SK-N-SH (cell line): ENCODE measurements around the gene POLA1. TPM values are rescaled to one million over a fixed set of nuclear protein-coding genes. Genes with fewer than 3 reads are reported as not detected.

Source experiments
- CTCF ChIA-PET: fragments of 300-600, 350-600 bp; formaldehyde crosslinking; extraction: SDS; loops from one replicate; lab custom pipeline; 2021; lab: Yijun Ruan, JAX
- POLR2A ChIA-PET: fragments of 350-600 bp; sonication (Branson Sonifier 250); formaldehyde crosslinking; extraction: SDS; loops from one replicate; lab custom pipeline; 2020; ENCODE audit warnings: antibody characterized with exemption, inconsistent platforms; lab: Yijun Ruan, JAX
- DNase-seq: peaks from one replicate; pipeline ENCODE4 v3.0.0; 2012
- H2AFZ ChIP-seq: fragments of 200-600 bp; sonication (generic); 2 replicates; pipeline ENCODE4 v1.8.1; 2016; ENCODE audit warnings: antibody characterized with exemption, mild to moderate bottlenecking, low read depth
- H3F3A ChIP-seq: fragments of 200-600 bp; sonication (generic); replicated peaks from 2 replicates; pipeline ENCODE3; 2016; ENCODE audit warnings: antibody characterized with exemption, mild to moderate bottlenecking; ENCODE audit not compliant: insufficient read depth
- H3K27ac ChIP-seq, 2 experiments: fragments of 200-500 bp in 1 of 2; fragments of 200-600 bp in 1 of 2; sonication (Bioruptor generic) in 1 of 2; sonication (generic), shearing (Covaris generic) in 1 of 2; 2 replicates each; pipeline versions ENCODE4 v1.5.1 to v1.6.1; 2014 to 2016; ENCODE audit warnings: low read depth in 2 of 2, inconsistent platforms in 1 of 2, low read length in 1 of 2, mild to moderate bottlenecking in 1 of 2, mixed read lengths in 1 of 2
- H3K27me3 ChIP-seq: fragments of 200-600 bp; sonication (generic), shearing (Covaris generic); 2 replicates; pipeline ENCODE4 v1.6.1; 2016; ENCODE audit warnings: mixed run types; ENCODE audit not compliant: insufficient read depth
- H3K36me3 ChIP-seq, 2 experiments: fragments of 200-500 bp in 1 of 2; fragments of 200-600 bp in 1 of 2; sonication (Bioruptor generic) in 1 of 2; sonication (generic) in 1 of 2; replicated peaks in 1 of 2; 2 replicates each; pipeline versions ENCODE3 to v1.5.1; 2014 to 2016; ENCODE audit warnings: low read length in 1 of 2, mild to moderate bottlenecking in 1 of 2; ENCODE audit not compliant: insufficient read depth in 2 of 2, control insufficient read depth in 1 of 2
- H3K4me1 ChIP-seq, 2 experiments: fragments of 200-500 bp in 1 of 2; fragments of 200-600 bp in 1 of 2; sonication (Bioruptor generic) in 1 of 2; sonication (generic), shearing (Covaris generic) in 1 of 2; 2 replicates each; pipeline versions ENCODE4 v1.5.1 to v1.6.1; 2014 to 2016; ENCODE audit warnings: low read depth in 1 of 2, low read length in 1 of 2, mixed run types in 1 of 2; ENCODE audit not compliant: insufficient read depth in 2 of 2, control insufficient read depth in 1 of 2
- H3K4me2 ChIP-seq: fragments of 200-600 bp; sonication (generic), shearing (Covaris generic); 2 replicates; pipeline ENCODE4 v1.6.1; 2017; ENCODE audit warnings: mixed run types
- H3K4me3 ChIP-seq, 2 experiments: fragments of 200-500 bp in 1 of 2; fragments of 200-600 bp in 1 of 2; sonication (Bioruptor generic) in 1 of 2; sonication (generic), shearing (Covaris generic) in 1 of 2; 2 replicates each; pipeline versions ENCODE4 v1.5.1 to v1.8.1; 2014 to 2016; ENCODE audit warnings: low read depth in 2 of 2, inconsistent platforms in 1 of 2, low read length in 1 of 2, mild to moderate bottlenecking in 1 of 2, mixed read lengths in 1 of 2, moderate library complexity in 1 of 2
- H3K79me2 ChIP-seq: fragments of 200-600 bp; sonication (generic); 2 replicates; pipeline ENCODE4 v1.8.1; 2017; ENCODE audit warnings: mild to moderate bottlenecking; ENCODE audit not compliant: insufficient read depth
- H3K9ac ChIP-seq: fragments of 200-600 bp; sonication (generic); 2 replicates; pipeline ENCODE4 v1.6.1; 2017; ENCODE audit warnings: mixed run types
- H3K9me2 ChIP-seq: fragments of 200-600 bp; sonication (generic); 2 replicates; pipeline ENCODE4 v1.6.1; 2017; ENCODE audit warnings: mixed run types
- H3K9me3 ChIP-seq: fragments of 200-600 bp; sonication (generic); 2 replicates; pipeline ENCODE4 v1.6.1; 2017; ENCODE audit warnings: mixed run types, mild to moderate bottlenecking, moderate library complexity
- H4K20me1 ChIP-seq: fragments of 200-600 bp; sonication (generic); 2 replicates; pipeline ENCODE4 v1.6.1; 2017; ENCODE audit warnings: mild to moderate bottlenecking, mixed run types; ENCODE audit not compliant: insufficient read depth
- CHD2 ChIP-seq: fragments of 150-350 bp; IDR thresholded peaks from 2 replicates; pipeline ENCODE4 v1.6.1; 2018; ENCODE audit warnings: low read length; ENCODE audit not compliant: partially characterized antibody
- EP300 ChIP-seq, 2 experiments: IDR thresholded peaks; 2 replicates each; pipeline versions ENCODE4 v1.4.0 to v1.6.1; 2012; ENCODE audit warnings: borderline replicate concordance in 1 of 2, low read depth in 1 of 2, low read length in 1 of 2
- JUND ChIP-seq: IDR thresholded peaks from 2 replicates; pipeline ENCODE4 v1.4.0; 2012
- MXI1 ChIP-seq: IDR thresholded peaks from 2 replicates; pipeline ENCODE4 v1.6.1; 2012; ENCODE audit warnings: mild to moderate bottlenecking, low read depth, low read length, improper control_type of control experiment
- RAD21 ChIP-seq: IDR thresholded peaks from 2 replicates; pipeline ENCODE4 v1.6.1; 2012; ENCODE audit warnings: mild to moderate bottlenecking, low read length
- RXRA ChIP-seq: IDR thresholded peaks from 2 replicates; pipeline ENCODE4 v1.4.0; 2012; ENCODE audit warnings: low read depth, mild to moderate bottlenecking, borderline replicate concordance
- SMC3 ChIP-seq: IDR thresholded peaks from 2 replicates; pipeline ENCODE4 v1.6.1; 2012; ENCODE audit warnings: low read depth, low read length, improper control_type of control experiment
- WGBS: methylation state at CpG from one replicate; pipeline ENCODE4 v1.1.6; 2017; ENCODE audit warnings: low lambda C conversion rate; 5-methylcytosine and 5-hydroxymethylcytosine counted together
- polyA plus RNA-seq, 3 experiments: library from polyadenylated mRNA; depleted of rRNA; stranded (reverse); fragments of >200 nt; gene quantifications; 2 replicates each; pipeline ENCODE4 v1.2.3, GENCODE V29; 2012
- TF ChIP-seq, protein P1 (sequence below): IDR thresholded peaks from 2 replicates; pipeline ENCODE4 v1.4.0; 2012; ENCODE audit warnings: low read depth
- TF ChIP-seq, protein P2 (sequence below): IDR thresholded peaks from 2 replicates; pipeline ENCODE4; 2012
- TF ChIP-seq, protein P3 (sequence below): fragments of 200-600 bp; sonication (generic); IDR thresholded peaks from 2 replicates; pipeline ENCODE4 v1.6.1; 2017; ENCODE audit warnings: antibody characterized with exemption, mild to moderate bottlenecking, moderate library complexity
- TF ChIP-seq, protein P4 (sequence below): IDR thresholded peaks from 2 replicates; pipeline ENCODE4 v1.4.0; 2012; ENCODE audit warnings: low read depth, borderline replicate concordance

POLA1 gene
- polyA plus RNA-seq, 1 of the 3 experiments (the other 2 are of a cell fraction): 2.8 TPM

DNA sequence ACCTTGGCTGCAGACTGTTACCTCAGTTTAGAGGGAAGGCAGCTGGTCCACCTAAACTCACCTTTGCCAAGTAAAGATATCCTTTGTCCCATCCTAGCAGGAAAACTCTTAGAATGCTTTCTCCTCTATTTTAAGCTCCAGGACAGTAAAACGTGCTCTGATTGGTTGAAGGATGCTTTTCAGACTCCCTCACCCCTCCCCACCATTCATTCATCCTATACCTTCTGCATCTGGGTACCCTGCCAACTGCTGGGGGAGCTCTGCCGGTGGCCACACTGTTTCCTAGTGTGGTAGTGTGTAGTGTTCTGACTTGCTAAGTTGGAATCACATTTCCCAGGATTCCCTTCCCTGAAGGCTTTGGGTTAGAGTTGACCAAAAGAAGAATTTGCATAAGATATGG, 20.3 kb upstream of the POLA1 start (continued):
- TF ChIP-seq, protein P1, sequence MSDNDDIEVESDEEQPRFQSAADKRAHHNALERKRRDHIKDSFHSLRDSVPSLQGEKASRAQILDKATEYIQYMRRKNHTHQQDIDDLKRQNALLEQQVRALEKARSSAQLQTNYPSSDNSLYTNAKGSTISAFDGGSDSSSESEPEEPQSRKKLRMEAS: no peak

DNA sequence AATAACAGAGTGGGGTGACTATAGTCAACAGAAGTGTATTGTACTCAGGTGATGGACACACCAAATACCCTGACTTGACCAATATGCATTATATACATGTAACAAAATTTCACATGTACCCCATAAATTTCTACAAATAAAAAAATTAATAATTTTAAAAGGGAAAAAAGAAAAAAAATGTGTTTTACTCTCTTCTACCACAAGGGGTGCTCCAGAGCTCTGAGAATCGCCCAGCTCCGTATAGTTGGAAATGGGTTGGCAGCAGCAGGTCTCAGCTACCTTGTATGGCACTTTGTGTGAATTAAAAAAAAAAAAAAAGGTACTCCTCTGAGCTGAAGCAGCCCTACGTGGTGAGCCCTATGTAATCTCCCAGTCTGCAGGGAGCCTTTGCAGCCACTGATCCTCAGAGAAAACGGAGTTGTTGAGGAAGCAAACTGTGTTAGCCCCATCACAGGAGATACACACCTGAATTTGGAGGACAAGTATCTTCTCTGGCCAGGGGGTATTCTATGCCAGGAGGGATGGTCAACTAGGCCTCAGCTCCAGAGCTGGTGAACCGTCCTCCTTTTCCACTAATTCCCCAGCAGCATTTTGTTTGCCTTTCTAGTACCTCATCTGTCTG, 17.2 kb upstream of the POLA1 start:
- no peak overlapping the region for H3K9ac ChIP-seq
- no peak overlapping the region for H3K4me2 ChIP-seq
- H3K27me3 ChIP-seq: no peaks in the 10 kb centered on the region; the same call in 1 of the 2 replicates
- no peaks in the 10 kb centered on the region for H3F3A ChIP-seq
- WGBS: 19% methylated on average over 5 of the region's 5 CpGs
- no peak overlapping the region for H3K27ac ChIP-seq
- no peaks in the 10 kb centered on the region for H3K9me2 ChIP-seq
- POLR2A ChIA-PET: no interaction called here
- DNase-seq: peak; percentile 38
- no peak overlapping the region for H3K4me3 ChIP-seq
- no peaks in the 10 kb centered on the region for H3K36me3 ChIP-seq
- TF ChIP-seq SMC3 (0 out of 2 replicates have a peak, but pooled peaks have one; percentile 17), JUND (no peak), MXI1 (no peak), RAD21 (peak; percentile 50), CHD2 (no peak)
- TF ChIP-seq, protein P2, sequence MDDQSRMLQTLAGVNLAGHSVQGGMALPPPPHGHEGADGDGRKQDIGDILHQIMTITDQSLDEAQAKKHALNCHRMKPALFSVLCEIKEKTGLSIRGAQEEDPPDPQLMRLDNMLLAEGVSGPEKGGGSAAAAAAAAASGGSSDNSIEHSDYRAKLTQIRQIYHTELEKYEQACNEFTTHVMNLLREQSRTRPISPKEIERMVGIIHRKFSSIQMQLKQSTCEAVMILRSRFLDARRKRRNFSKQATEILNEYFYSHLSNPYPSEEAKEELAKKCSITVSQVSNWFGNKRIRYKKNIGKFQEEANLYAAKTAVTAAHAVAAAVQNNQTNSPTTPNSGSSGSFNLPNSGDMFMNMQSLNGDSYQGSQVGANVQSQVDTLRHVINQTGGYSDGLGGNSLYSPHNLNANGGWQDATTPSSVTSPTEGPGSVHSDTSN: no peak
- TF ChIP-seq, protein P3, sequence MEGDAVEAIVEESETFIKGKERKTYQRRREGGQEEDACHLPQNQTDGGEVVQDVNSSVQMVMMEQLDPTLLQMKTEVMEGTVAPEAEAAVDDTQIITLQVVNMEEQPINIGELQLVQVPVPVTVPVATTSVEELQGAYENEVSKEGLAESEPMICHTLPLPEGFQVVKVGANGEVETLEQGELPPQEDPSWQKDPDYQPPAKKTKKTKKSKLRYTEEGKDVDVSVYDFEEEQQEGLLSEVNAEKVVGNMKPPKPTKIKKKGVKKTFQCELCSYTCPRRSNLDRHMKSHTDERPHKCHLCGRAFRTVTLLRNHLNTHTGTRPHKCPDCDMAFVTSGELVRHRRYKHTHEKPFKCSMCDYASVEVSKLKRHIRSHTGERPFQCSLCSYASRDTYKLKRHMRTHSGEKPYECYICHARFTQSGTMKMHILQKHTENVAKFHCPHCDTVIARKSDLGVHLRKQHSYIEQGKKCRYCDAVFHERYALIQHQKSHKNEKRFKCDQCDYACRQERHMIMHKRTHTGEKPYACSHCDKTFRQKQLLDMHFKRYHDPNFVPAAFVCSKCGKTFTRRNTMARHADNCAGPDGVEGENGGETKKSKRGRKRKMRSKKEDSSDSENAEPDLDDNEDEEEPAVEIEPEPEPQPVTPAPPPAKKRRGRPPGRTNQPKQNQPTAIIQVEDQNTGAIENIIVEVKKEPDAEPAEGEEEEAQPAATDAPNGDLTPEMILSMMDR: peak; percentile 69
- TF ChIP-seq, all 33 proteins: peak for 3
- no peaks in the 10 kb centered on the region for H4K20me1 ChIP-seq
- no peak overlapping the region for H2AFZ ChIP-seq
- no peaks in the 10 kb centered on the region for H3K9me3 ChIP-seq
- H3K79me2 ChIP-seq: no peaks in the 10 kb centered on the region
- H3K4me1 ChIP-seq: no peaks in the 10 kb centered on the region
- CTCF ChIA-PET: interaction anchor here (0.5 to 2.2 kb wide), 15 partner anchors 9 to 1863 kb away, joined by 3 to 12 read pairs (median 4); partner anchors contain the start of gene POLA1

DNA sequence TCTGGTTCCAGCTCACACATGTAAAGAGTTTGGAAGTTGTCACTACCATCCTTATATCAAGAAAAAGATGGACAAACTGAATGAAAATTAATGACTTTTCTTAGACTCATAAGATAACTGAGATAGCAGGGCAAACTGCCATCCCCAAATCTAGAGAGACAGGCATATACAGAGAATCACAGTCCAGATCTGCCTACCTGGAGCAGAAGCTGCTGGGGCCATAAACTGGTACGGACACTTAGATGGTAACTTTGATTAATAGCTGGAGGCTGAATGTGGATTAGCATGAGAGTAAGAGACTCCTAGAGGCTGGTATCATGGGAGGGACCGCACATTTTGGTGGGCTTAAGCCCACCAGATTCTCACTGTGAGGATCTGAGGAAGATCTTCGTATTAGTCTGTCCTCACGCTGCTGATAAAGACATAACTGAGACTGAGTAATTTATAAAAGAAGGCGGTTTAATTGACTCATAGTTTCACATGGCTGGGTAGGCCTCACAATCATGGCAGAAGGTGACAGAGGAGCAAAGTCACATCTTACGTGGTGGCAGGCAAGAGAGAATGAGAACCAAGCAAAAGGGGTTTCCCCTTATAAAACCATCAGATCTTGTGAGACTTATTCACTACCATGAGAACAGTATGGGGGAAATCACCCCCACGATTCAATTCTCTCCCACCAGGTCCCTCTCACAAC, 10.8 kb upstream of the POLA1 start:
- Histone ChIP-seq H3K9ac (no peak overlapping the region), H3K4me1 (no peaks in the 10 kb centered on the region), H3K27me3 (no peaks in the 10 kb centered on the region; the same call in 1 of the 2 replicates), H2AFZ (no peak overlapping the region)
- POLR2A ChIA-PET: no interaction called here
- TF ChIP-seq RXRA (no peak), EP300 (IDR thresholded peaks at IDR 0.05; ENCODE audit: borderline replicate concordance in 1 of 2, low read depth in 1 of 2, low read length in 1 of 2) (no peak)
- TF ChIP-seq, protein P4, sequence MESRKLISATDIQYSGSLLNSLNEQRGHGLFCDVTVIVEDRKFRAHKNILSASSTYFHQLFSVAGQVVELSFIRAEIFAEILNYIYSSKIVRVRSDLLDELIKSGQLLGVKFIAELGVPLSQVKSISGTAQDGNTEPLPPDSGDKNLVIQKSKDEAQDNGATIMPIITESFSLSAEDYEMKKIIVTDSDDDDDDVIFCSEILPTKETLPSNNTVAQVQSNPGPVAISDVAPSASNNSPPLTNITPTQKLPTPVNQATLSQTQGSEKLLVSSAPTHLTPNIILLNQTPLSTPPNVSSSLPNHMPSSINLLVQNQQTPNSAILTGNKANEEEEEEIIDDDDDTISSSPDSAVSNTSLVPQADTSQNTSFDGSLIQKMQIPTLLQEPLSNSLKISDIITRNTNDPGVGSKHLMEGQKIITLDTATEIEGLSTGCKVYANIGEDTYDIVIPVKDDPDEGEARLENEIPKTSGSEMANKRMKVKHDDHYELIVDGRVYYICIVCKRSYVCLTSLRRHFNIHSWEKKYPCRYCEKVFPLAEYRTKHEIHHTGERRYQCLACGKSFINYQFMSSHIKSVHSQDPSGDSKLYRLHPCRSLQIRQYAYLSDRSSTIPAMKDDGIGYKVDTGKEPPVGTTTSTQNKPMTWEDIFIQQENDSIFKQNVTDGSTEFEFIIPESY: no peak
- TF ChIP-seq, all 33 proteins: peak for 0
- no peak for DNase-seq
- Histone ChIP-seq H4K20me1 (no peaks in the 10 kb centered on the region), H3K27ac (no peak overlapping the region), H3F3A (no peaks in the 10 kb centered on the region), H3K4me2 (no peak overlapping the region), H3K9me3 (no peaks in the 10 kb centered on the region), H3K9me2 (no peaks in the 10 kb centered on the region), H3K4me3 (no peak overlapping the region), H3K79me2 (no peaks in the 10 kb centered on the region), H3K36me3 (no peaks in the 10 kb centered on the region)
- CTCF ChIA-PET: interaction anchor here (1.2 kb wide), 1 partner anchor 38 kb away, joined by 3 read pairs; no protein-coding TSS in a partner anchor
- 43% methylated on average over 7 of the region's 7 CpGs for WGBS
